ENCODE results near the gene PLEKHH2.

Gene PLEKHH2

GRCh38 chr2:43731211-43731610, 94.2 kb downstream of the PLEKHH2 start:
- Histone ChIP-seq H3K4me2 (ENCODE audit: low read length) (no peak overlapping the region), H3K27ac (ENCODE audit: low read depth, low read length) (no peak overlapping the region), H3K79me2 (ENCODE audit: control insufficient read depth, low read length) (no peaks in the 10 kb centered on the region), H3F3A (ENCODE audit: control insufficient read depth, insufficient read depth) (no peaks in the 10 kb centered on the region), H3K4me3 (ENCODE audit: low read length) (no peak overlapping the region), H4K20me1 (ENCODE audit: control insufficient read depth, insufficient read depth, low read depth, low read length) (no peaks in the 10 kb centered on the region), H3K4me1 (ENCODE audit: control insufficient read depth, low read length) (no peaks in the 10 kb centered on the region), H3K9me2 (replicated peaks; ENCODE audit: control insufficient read depth, low read length) (no peaks in the 10 kb centered on the region), H3K9me3 (ENCODE audit: control insufficient read depth, insufficient read depth, low read length) (no peaks in the 10 kb centered on the region), H3K27me3 (ENCODE audit: control insufficient read depth, low read length) (no peaks in the 10 kb centered on the region), H3K36me3 (ENCODE audit: control insufficient read depth, low read length) (no peaks in the 10 kb centered on the region)
- TF ChIP-seq, protein P1, sequence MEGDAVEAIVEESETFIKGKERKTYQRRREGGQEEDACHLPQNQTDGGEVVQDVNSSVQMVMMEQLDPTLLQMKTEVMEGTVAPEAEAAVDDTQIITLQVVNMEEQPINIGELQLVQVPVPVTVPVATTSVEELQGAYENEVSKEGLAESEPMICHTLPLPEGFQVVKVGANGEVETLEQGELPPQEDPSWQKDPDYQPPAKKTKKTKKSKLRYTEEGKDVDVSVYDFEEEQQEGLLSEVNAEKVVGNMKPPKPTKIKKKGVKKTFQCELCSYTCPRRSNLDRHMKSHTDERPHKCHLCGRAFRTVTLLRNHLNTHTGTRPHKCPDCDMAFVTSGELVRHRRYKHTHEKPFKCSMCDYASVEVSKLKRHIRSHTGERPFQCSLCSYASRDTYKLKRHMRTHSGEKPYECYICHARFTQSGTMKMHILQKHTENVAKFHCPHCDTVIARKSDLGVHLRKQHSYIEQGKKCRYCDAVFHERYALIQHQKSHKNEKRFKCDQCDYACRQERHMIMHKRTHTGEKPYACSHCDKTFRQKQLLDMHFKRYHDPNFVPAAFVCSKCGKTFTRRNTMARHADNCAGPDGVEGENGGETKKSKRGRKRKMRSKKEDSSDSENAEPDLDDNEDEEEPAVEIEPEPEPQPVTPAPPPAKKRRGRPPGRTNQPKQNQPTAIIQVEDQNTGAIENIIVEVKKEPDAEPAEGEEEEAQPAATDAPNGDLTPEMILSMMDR (IDR thresholded peaks at IDR 0.05; ENCODE audit: low read depth, low read length, poor library complexity, severe bottlenecking): no peak
- no peak for TF ChIP-seq EZH2phosphoT487 (IDR thresholded peaks at IDR 0.05; ENCODE audit: borderline replicate concordance, low read length)

GRCh38 chr2:43736637-43737036, 99.6 kb downstream of the PLEKHH2 start:
- Histone ChIP-seq H3K27ac (ENCODE audit: low read depth, low read length) (no peak overlapping the region), H3K36me3 (ENCODE audit: control insufficient read depth, low read length) (no peaks in the 10 kb centered on the region), H3F3A (ENCODE audit: control insufficient read depth, insufficient read depth) (no peaks in the 10 kb centered on the region), H4K20me1 (ENCODE audit: control insufficient read depth, insufficient read depth, low read depth, low read length) (no peaks in the 10 kb centered on the region), H3K4me2 (ENCODE audit: low read length) (no peak overlapping the region), H3K27me3 (ENCODE audit: control insufficient read depth, low read length) (peaks cover 3% of the 10 kb centered on the region; the same call in 1 of the 2 replicates), H3K4me1 (ENCODE audit: control insufficient read depth, low read length) (no peaks in the 10 kb centered on the region), H3K79me2 (ENCODE audit: control insufficient read depth, low read length) (no peaks in the 10 kb centered on the region), H3K4me3 (ENCODE audit: low read length) (no peak overlapping the region), H3K9me2 (replicated peaks; ENCODE audit: control insufficient read depth, low read length) (no peaks in the 10 kb centered on the region), H3K9me3 (ENCODE audit: control insufficient read depth, insufficient read depth, low read length) (no peaks in the 10 kb centered on the region)
- TF ChIP-seq, protein P1 (IDR thresholded peaks at IDR 0.05; ENCODE audit: low read depth, low read length, poor library complexity, severe bottlenecking): no peak
- no peak for TF ChIP-seq EZH2phosphoT487 (IDR thresholded peaks at IDR 0.05; ENCODE audit: borderline replicate concordance, low read length)

DNA sequence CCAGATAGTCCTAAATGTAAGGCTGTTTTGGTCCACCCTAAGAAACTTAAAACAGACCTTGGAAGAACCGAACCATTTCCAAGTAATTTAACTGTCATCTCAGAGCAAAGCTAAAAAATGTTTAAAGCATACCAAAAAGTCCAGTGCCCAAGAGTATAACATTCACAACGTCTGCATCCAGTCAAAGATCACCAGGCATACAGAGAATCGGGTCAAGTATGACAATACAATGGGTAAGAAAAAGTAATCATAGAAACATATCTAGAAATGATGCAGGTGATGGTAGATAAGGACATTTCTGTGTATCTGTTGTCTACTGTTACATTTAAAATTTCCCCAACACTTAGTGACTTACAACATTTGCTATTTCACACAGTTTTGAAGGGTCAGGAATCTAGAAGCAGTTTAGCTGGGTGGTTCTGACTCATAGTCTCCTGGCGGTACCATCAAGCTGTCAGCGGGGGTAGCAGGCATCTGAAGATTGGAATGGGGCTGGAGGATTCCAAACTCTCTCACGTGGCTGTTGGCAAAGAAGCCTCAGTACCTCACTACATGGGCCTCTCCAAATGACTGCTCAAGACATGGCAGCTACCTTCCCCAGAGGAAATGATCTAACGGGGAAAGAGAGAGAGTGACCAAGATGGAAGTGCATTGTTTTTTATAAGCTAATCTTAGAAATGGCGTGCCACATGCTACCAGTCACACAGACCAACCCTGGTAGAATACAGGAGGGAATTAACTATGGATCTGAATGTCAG, 100.2 kb downstream of the PLEKHH2 start:
- H4K20me1 ChIP-seq (ENCODE audit: control insufficient read depth, insufficient read depth, low read depth, low read length): no peaks in the 10 kb centered on the region
- TF ChIP-seq, protein P1 (IDR thresholded peaks at IDR 0.05; ENCODE audit: low read depth, low read length, poor library complexity, severe bottlenecking): no peak
- TF ChIP-seq EZH2phosphoT487 (IDR thresholded peaks at IDR 0.05; ENCODE audit: borderline replicate concordance, low read length): no peak
- H3K36me3 ChIP-seq (ENCODE audit: control insufficient read depth, low read length): no peaks in the 10 kb centered on the region
- no peak overlapping the region for H3K4me3 ChIP-seq (ENCODE audit: low read length)
- H3K4me2 ChIP-seq (ENCODE audit: low read length): no peak overlapping the region
- no peaks in the 10 kb centered on the region for H3K79me2 ChIP-seq (ENCODE audit: control insufficient read depth, low read length)
- no peaks in the 10 kb centered on the region for H3K4me1 ChIP-seq (ENCODE audit: control insufficient read depth, low read length)
- H3K27me3 ChIP-seq (ENCODE audit: control insufficient read depth, low read length): peaks cover 3% of the 10 kb centered on the region; the same call in 1 of the 2 replicates
- no peaks in the 10 kb centered on the region for H3K9me3 ChIP-seq (ENCODE audit: control insufficient read depth, insufficient read depth, low read length)
- no peaks in the 10 kb centered on the region for H3F3A ChIP-seq (ENCODE audit: control insufficient read depth, insufficient read depth)
- no peak overlapping the region for H3K27ac ChIP-seq (ENCODE audit: low read depth, low read length)
- H3K9me2 ChIP-seq (replicated peaks; ENCODE audit: control insufficient read depth, low read length): no peaks in the 10 kb centered on the region
